NT2/D1 (cell line): ENCODE data around the gene ZNF337.
"Not testable (repeated sequence)": the region's sequence is repeated elsewhere in the genome, so short reads cannot be mapped to it uniquely, and the experiment has no call there.

Experiments
- DNase-seq: peaks from one replicate; pipeline ENCODE4 v3.0.0-alpha.2; 2011; ENCODE audit warnings: low read depth, low spot score
- H3K27me3 ChIP-seq: 2 replicates; pipeline ENCODE4 v1.6.0; 2011; ENCODE audit warnings: mild to moderate bottlenecking; ENCODE audit not compliant: insufficient read length, insufficient read depth
- H3K36me3 ChIP-seq: 2 replicates; pipeline ENCODE4 v1.6.1; 2011; ENCODE audit warnings: mild to moderate bottlenecking, low read length, mixed read lengths; ENCODE audit not compliant: insufficient read depth, insufficient read length
- H3K4me1 ChIP-seq: 2 replicates; pipeline ENCODE4 v1.5.1; 2011; ENCODE audit not compliant: insufficient read depth, insufficient read length
- H3K4me3 ChIP-seq: 2 replicates; pipeline ENCODE4 v1.5.1; 2011; ENCODE audit warnings: low read depth; ENCODE audit not compliant: insufficient read length
- H3K9ac ChIP-seq: 2 replicates; pipeline ENCODE4 v1.6.0; 2011; ENCODE audit warnings: low read depth; ENCODE audit not compliant: insufficient read length
- H3K9me3 ChIP-seq: 2 replicates; pipeline ENCODE4 v1.5.1; 2011; ENCODE audit warnings: mild to moderate bottlenecking, low read length; ENCODE audit not compliant: insufficient read depth
- SUZ12 ChIP-seq: IDR thresholded peaks from 2 replicates; pipeline ENCODE4 v1.6.1; 2011; ENCODE audit not compliant: insufficient read length, insufficient read depth; ENCODE audit errors: extremely low read depth
- YY1 ChIP-seq: IDR thresholded peaks from 2 replicates; pipeline ENCODE4 v1.6.1; 2011; ENCODE audit not compliant: insufficient read length, insufficient read depth
- ZNF274 ChIP-seq: IDR thresholded peaks from 2 replicates; pipeline ENCODE4 v1.6.1; 2011; ENCODE audit warnings: mild to moderate bottlenecking, low read depth, low read length

ZNF337 gene

GRCh38 chr20:25707695-25708094 is 11.0 kb upstream of the ZNF337 start:
- TF ChIP-seq YY1: no peak
- H3K36me3 ChIP-seq: no peaks in the 10 kb centered on the region

GRCh38 chr20:25706793-25707192 is 10.1 kb upstream of the ZNF337 start:
- H3K27me3 ChIP-seq: no peaks in the 10 kb centered on the region
- H3K9me3 ChIP-seq: no peaks in the 10 kb centered on the region
- no peak for DNase-seq
- H3K4me3 ChIP-seq: no peak overlapping the region
- no peaks in the 10 kb centered on the region for H3K36me3 ChIP-seq
- no peak for TF ChIP-seq ZNF274
- TF ChIP-seq SUZ12: no peak
- TF ChIP-seq YY1: no peak
- H3K4me1 ChIP-seq: no peaks in the 10 kb centered on the region
- no peak overlapping the region for H3K9ac ChIP-seq

More at GRCh38 chr20:25707695-25708094, 11.0 kb upstream of the ZNF337 start:
- no peak for DNase-seq
- H3K9me3 ChIP-seq: no peaks in the 10 kb centered on the region
- H3K4me1 ChIP-seq: no peaks in the 10 kb centered on the region
- H3K9ac ChIP-seq: no peak overlapping the region
- H3K4me3 ChIP-seq: no peak overlapping the region
- H3K27me3 ChIP-seq: no peaks in the 10 kb centered on the region

- Histone ChIP-seq H3K9me3 (no peaks in the 10 kb centered on the region), H3K4me3 (no peak overlapping the region), H3K27me3 (no peaks in the 10 kb centered on the region), H3K4me1 (no peaks in the 10 kb centered on the region), H3K9ac (no peak overlapping the region), H3K36me3 (no peaks in the 10 kb centered on the region)
- no peak for DNase-seq
- no peak for TF ChIP-seq ZNF274
- no peak for TF ChIP-seq SUZ12
- TF ChIP-seq YY1: no peak
These were observed 9.2 kb upstream of the ZNF337 start for GRCh38 chr20:25705830-25706351.

GRCh38 chr20:25704303-25704702 is 7.7 kb upstream of the ZNF337 start:
- H3K9ac ChIP-seq, H3K27me3 ChIP-seq, DNase-seq, H3K9me3 ChIP-seq, H3K4me3 ChIP-seq, H3K36me3 ChIP-seq, H3K4me1 ChIP-seq: not testable (repeated sequence)

GRCh38 chr20:25700835-25701234 is 4.2 kb upstream of the ZNF337 start:
- not testable (repeated sequence) for H3K4me3 ChIP-seq, H3K27me3 ChIP-seq, H3K9me3 ChIP-seq, H3K9ac ChIP-seq, H3K4me1 ChIP-seq, H3K36me3 ChIP-seq, DNase-seq

GRCh38 chr20:25699914-25700313 is 3.3 kb upstream of the ZNF337 start:
- no peak overlapping the region for H3K9ac ChIP-seq
- TF ChIP-seq ZNF274: no peak
- DNase-seq: no peak
- H3K36me3 ChIP-seq: no peaks in the 10 kb centered on the region
- H3K4me3 ChIP-seq: no peak overlapping the region
- no peaks in the 10 kb centered on the region for H3K27me3 ChIP-seq
- H3K4me1 ChIP-seq: no peaks in the 10 kb centered on the region
- H3K9me3 ChIP-seq: peaks cover 9% of the 10 kb centered on the region

GRCh38 chr20:25697132-25697446 is 436 bp upstream of the ZNF337 start:
- TF ChIP-seq YY1: no peak
- TF ChIP-seq SUZ12: no peak
- no peak for TF ChIP-seq ZNF274
- peak overlapping the region; percentile 94 for H3K9ac ChIP-seq
- H3K9me3 ChIP-seq: peaks cover 9% of the 10 kb centered on the region
- DNase-seq: no peak
- peaks cover 2% of the 10 kb centered on the region for H3K36me3 ChIP-seq
- no peaks in the 10 kb centered on the region for H3K4me1 ChIP-seq
- H3K27me3 ChIP-seq: no peaks in the 10 kb centered on the region
- peak overlapping the region; percentile 85 for H3K4me3 ChIP-seq

- no peak for DNase-seq
- TF ChIP-seq SUZ12 (no peak), YY1 (no peak), ZNF274 (no peak)
- Histone ChIP-seq H3K36me3 (peaks cover 9% of the 10 kb centered on the region), H3K27me3 (no peaks in the 10 kb centered on the region), H3K9ac (peak overlapping the region; percentile 94), H3K4me1 (no peaks in the 10 kb centered on the region), H3K9me3 (peaks cover 9% of the 10 kb centered on the region), H3K4me3 (peak overlapping the region; percentile 85)
These were observed 902 bp downstream of the ZNF337 start for GRCh38 chr20:25695532-25696370.
